GM21619 (cell line): ENCODE measurements around the gene NR4A1.

Source experiments
- ATAC-seq: cut with Tn5 transposase; IDR thresholded peaks from one replicate; pipeline ENCODE4 v1.9.1; 2021; ENCODE audit not compliant: unreplicated experiment

The NR4A1 gene

DNA sequence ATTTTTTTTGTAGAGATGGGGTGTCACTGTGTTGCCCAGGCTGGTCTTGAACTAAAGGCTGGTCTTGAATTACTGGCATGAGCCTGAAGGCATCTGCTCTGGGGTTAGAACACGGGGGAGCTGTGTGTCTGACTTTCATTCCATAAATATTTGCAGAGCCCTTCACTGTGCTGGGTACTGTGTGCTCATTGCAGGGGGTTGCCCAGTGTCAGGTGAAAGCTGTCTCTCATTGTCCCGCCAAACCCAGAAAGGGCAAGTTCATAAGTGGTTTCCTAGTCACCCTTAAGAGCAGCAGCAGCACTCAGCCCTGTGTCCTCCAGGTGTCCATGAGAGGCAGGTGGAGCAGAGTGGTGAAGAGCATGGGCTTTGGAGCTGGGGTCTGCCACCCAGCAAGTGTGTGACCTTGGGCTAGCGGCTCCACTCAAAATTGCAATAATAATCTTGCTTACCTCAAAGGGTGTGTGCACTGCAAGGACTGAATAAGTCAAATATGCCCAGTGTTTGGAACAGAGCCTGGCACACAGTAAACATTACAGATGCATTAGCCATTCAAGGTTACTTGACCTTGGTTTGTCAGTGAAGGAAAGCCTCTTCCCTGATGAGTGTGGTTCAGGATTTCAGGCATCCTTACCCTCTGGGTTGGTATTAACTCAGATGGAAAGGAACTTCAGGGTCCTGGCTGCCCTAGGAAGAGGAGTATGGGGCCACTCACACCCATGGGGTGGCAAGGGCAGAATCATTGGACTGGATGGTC, 23.9 kb downstream of the NR4A1 start:
- no peak for ATAC-seq

DNA sequence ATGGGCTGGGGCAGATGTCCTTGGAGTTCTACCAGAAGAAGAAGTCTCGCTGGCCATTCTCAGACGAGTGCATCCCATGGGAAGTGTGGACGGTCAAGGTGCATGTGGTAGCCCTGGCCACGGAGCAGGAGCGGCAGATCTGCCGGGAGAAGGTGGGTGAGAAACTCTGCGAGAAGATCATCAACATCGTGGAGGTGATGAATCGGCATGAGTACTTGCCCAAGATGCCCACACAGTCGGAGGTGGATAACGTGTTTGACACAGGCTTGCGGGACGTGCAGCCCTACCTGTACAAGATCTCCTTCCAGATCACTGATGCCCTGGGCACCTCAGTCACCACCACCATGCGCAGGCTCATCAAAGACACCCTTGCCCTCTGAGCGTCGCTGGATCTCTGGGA, 25.6 kb downstream of the NR4A1 start:
- no peak for ATAC-seq

DNA sequence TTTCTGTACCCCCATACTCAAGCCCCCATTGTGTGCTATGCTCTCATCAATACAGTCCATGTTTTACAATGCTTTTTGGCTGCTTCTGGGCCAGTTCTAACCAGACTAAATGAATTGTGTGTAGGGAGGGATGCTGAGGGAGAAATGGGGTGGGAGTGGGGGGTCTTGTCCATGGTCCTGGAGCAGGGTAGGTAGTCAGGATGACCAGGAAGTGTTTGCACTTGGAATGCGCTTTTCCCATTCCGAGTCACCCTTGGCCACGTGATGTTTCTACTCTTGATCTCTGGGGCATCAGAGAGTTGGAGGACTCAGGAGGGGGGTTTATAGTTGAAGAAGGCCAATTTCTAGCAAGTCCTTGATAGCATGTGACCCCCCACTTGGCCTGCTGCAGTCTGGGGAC, 27.0 kb downstream of the NR4A1 start:
- ATAC-seq, result no peak

DNA sequence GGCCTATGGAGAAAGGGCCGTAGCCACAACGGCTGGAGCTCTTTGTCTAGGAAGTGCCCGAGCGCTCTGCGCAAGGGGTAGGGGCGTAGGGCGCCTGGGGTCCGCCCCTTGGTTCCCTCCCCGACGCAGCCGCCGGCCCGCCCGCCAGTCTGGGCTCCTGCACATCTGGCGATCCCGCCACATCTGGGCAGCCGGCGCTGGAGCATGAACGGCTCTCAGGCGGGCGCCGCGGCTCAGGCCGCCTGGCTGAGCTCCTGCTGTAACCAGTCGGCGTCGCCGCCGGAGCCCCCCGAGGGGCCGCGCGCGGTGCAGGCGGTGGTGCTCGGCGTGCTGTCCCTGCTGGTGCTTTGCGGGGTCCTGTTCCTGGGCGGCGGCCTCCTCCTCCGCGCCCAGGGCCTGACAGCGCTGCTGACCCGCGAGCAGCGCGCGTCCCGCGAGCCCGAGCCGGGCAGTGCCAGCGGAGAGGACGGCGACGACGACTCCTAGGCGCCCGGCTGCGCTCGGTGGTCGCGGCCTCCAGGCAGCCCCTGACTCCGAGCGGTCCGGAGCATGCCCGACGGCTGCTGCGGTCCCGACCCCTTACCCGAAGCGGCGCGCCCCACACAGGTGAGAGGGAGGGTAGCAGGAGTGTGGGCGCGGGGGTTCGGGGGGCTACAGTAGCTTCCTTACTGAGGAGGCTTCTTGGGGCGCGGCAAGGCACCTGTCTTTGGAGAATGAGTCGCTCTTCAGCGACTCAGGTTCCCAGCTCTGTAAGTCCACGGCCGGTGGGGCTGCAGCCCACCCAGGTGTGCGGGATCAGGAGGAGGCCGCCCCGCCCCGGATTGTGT, 28.5 kb downstream of the NR4A1 start, which contains the start of gene SMIM41:
Gene SMIM41 (plus strand): TSS at position 129 of the 827 bp plus-strand sequence. CDS start 76 bp downstream, at position 205.
- no peak for ATAC-seq

DNA sequence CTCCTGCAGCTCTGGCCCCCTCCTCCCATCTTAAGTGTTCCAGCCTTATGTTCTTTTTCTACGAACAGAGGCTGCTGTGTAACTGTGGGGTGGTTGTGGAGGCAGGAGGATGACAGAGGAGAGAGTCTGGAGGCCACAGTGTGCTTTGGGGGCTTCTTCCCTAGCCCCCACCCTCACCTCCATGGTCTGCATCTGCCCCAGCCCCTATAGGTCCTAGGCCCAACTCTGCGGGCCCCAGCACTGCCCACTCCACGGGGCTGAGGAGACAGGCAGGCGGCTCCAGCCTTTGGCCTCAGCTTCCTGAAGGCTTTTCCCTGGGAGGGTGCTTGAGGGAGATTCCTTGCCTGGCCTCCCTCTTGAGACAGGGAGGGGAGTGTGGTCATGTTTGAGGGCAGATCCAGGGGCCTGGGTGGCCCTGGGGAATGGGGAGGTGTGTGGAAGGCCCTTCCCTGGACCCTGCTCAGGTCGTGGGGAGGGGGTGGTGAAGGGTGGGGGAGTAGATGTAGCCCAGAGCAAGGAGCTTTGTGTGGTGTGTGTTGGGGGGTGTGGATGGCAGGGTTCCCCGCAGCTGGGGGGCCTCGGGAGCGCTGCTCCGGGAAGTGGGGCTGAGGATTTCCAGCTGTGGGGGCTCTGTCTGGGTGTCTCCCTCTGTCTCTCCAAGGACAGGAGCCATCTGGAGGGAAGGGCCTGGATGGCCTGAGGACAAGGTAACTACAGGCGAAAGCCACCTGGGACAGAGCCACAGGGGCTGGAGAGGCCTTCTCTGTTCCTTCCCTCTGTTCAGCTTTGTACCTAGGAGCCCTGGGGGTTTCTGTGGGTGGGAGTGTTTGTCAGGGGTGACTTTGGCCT, 29.4 kb downstream of the NR4A1 start:
- peak; percentile 9 for ATAC-seq

DNA sequence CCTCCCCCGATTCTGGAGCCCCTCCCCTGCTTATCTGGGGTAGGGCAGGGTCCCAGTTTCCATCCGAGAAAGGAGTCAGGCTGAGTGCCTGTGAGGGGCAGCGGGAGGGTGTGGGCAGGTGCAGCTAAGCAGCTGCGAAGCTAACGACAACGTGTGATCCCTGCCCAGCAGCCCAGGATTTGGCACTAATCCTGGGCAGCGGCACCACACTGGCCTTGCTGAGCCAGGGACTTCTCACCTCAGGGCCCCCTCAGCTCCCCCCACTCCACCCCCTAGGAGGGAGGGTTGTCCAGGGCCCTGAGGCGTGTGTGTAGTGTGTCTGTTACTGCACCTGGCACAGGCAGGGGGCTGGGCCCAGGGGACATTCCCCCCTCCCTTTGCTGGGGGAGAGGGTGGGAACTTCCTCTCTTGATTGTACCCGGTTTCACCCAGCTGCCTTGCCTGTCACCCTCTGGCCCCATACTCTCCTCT, 30.1 kb downstream of the NR4A1 start:
- ATAC-seq, result peak; percentile 41

DNA sequence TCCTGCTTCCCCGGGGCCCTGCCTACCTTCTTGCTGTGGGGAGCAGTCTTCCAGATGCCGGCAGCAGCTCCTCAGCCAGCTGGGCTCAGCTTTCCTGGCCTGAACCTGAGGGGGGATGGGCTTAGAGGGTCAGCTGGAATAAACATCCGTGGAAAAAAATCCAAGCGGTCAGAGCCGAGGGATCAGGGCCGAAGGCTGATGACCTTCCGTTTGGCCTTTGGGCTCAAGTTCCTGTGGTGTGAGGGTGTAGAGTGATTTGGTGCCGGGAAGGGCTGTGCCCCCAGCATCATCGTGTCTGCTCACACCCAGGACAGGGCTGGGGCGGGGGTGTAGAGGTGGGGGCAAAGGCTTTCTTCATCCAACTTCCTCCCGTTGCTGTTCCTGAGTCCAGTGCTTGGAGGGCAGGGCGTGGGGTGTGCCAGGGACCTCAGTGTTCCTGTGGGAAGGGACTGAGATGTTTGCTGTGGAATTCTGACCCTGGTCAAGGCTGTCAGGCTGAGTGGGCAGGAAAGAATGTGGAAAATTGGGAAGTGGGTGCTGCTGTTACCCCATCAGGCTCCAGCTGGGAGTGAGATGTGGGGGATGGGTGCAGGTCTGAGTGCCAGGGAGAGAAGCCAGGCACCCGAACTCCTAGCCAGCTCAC, 30.9 kb downstream of the NR4A1 start:
- no peak for ATAC-seq

DNA sequence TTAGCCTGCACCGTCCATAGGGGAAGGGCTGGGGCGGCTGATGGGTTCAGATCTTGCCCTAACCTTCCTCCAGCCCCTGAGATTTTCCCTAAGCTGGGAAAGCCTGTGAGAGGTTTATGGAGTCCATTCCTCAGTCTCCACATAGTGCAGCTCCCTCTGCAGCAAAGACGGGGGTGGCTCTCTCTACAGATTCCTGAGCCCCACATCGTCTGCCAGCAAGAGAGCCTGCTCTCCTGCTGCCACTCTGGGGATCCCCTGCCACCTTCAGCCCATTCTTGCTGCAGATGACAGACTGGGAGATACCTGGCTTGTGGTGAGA, 31.4 kb downstream of the NR4A1 start:
- no peak for ATAC-seq

DNA sequence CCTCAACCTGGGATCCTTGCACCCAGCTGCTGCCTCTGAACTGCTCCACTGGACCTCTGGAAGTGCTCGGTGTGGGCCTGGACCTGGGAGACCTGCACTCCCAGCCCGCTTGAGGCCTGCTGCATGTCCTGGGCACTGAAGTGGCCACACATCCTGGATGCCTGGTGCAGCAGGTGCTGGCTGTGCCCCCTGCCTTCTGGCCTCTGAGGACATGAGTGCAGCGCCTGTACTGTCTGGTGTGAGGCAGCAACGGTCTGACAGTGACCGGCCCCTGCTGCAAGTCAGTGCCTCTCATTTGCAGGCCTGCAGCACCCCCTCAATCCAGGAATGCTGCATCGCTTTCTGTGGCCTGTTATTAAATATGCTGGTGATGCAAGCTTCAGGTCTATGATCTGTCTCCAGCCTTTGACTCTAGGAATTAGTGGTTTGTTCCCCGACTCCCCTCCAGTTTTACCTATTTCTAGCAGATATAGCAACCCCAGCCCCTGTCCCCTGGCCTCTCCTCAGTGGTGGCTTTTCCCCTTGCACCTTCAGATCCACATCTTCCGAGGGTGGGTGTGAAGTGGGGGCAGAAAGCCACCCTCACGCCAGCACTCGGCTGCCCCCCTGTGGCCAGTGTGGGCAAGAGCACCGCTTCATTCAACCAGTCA, 31.9 kb downstream of the NR4A1 start:
- no peak for ATAC-seq

DNA sequence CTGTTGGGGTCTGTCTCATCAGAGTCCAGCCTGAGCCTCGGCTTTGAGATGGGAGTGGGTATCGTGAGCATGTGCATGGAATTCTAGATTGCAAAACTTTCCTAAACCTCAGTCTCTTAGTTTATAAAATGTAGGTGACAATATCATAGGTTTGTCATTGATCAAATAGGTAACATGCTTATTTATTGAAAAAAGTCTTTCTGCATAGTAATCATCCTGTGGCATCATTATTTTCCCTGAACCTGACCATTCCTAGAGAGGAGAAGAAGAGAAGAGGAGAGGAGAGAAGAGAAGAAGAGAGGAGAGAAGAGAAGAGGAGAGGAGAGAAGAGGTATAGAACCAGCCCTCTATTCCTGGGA, 32.4 kb downstream of the NR4A1 start:
- ATAC-seq, result no peak

DNA sequence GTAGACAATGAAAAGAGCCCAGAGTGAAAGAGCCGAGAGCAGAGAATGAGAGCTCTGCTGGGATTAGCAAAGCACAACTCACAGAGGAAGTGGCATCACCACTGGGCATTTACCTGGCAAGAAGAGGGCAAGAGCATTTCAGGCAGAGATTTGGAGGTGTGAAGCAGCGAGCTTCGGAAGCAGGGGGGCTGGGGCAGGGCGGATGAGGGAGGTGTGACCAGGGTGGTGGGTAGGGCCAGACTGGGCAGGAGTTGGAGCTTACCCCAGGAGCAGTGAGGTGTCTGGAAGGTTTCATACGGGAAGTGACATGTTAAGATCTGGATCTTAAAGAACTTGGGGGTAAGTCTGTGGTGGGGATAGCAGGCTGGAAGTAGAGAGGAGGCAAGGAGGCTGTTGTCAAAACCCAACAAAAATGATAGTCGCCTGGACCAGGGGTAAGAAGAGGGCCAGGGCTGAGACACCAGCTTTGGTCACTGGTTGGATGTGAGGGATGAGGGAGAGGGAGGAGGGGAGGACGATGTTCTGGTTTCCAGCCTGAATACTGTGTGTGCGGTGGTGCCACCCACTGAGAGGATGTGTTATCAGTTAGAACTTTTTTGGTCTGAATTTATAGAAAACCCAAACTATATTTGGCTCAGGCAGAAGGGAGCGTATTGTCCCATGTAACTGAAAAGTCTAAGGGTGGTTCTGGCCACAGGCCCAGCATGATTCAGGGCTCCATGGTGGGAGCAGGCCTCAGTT, 33.4 kb downstream of the NR4A1 start:
- ATAC-seq, result no peak

DNA sequence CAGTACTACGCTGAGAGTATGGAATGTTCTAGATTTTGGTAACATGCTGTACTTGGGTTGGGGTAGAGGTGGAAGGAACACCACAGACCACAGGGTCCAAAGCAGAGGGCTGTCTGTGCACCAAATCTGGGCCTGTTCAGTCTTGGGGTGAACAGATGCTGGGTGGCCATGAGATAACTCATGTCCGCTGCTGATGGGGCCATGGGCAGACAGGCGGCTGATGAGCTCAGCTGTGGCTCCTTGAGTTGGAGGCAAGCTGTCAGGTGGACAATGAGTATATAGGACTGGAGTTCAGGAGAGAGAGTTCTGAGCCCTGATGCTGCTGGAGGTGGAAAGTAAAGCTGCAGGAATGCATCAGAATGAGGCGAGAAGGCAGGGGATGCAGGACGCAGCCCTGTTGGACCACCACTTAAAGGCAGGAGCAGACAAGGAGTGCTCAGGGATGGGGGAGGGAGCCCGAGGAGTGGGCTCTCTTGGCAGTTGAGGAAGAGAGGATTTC, 34.5 kb downstream of the NR4A1 start:
- no peak for ATAC-seq

DNA sequence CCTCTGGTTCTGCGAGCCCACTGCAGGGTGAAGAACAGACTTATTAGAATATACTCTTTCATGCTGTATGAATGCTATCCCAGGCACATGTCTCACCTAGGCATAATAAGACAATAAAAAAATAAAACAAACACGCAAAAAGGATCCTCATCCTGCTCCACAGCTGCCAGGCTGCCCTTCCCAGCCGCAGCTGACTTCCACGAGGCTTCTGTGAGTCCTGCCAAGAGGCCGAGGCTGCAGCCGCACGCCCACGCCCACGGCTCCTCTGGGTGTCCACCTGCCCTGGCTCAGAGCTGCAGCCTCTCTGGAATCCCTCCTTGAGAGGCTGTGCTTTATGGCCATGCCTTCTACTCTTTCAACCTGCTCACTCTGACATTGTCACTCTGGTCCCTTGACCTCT, 35.1 kb downstream of the NR4A1 start:
- no peak for ATAC-seq

DNA sequence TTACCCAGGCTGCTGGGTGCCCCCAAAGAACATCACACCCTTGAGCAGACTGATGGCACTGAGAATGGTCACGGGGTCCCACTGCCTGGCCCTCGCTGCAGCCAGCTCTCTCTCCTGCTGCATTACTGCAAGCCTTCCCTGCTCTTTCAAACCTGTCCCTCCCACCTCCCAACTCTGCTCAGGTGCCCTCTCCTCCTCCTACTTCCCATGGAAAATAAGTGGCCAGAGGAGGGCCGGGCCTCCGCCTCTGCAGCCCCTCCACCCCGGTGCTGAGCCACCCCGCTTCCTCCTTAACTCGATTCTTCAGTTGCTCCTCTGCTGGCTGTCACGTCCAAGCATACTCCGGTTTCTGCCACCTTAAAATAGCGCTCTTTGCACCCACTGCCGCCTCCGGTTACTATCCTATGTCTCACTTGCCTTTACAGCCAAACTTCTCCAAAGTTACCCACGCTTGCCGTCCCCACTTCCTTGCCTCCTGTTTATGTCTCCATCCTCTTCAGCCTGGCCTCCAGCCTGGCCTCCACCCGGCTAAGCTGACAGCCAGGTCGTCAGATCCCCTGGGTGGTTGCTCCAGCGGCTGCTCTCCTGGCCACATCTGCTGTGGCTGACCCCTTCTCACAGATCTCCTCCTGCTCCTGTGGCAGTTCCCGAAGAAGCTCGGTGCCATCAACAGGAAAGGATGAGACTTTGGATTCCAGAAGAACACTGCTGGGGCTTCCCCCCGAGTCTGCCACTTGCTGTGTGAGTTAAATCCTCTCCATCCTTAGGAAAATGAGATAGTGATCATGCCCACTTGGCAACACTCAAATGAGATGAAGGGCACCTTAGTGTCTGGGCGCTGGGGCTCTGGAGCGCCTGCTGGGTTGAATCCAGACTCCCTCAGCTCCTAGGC, 35.9 kb downstream of the NR4A1 start:
- no peak for ATAC-seq

DNA sequence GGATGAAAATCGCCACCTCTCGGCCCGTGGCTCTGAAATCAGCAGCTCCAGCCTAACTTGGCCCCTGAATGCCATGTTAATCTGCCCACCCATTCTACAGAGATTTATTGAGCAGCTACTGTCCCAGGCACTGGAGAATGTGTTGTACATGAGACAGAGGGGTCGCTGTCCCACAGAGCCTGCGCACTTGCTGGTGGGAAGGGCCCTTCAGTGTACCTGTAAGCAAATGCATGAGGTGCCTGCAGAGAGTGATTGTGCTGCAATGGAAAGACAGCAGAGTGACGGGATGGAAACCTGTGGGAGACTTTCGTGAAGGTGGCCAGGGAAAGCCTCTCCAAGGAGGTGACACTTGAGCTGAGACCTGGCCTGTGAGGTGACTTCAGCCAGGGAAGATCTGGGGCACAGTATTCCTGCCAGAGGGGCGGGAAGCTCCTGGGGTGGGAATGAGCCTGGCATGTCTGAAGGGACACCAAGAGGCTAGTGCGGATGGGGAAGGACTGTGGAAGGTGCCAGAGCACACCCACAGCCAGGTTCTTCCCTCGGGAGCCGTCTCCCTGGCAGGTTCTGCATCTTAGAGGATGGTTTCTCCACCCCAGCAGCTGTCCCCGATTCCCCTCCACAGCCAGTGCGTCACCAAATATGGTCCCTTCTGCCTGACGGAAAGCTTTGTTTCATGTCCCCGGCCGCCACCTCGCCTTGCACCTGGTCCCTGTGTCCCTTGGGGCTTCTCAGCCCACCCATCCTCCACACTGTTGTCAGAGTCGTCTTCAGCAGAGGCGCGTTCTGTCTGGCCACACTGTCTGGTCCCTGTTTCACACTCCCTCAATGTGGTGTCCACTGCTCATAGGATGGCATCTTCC, 36.9 kb downstream of the NR4A1 start:
- ATAC-seq, result peak; percentile 77

DNA sequence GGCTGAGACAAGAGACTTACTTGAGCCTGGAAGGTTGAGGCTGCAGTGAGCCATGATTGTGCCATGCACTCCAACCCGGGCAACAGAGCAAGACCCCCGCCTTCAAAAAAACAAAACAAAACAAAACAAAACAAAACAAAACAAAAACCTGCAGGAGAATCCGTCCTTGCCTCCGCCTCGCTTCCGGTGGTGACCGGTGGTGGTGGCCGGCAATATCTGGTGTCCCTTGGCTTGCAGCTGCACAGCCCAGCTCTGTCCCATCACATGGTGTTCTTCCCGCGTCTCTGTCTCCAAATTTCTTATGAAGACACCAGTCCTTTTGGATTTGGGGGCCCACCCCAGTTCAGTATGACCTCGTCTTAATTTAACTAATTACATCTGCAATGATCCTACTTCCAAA, 38.2 kb downstream of the NR4A1 start:
- ATAC-seq, result no peak

DNA sequence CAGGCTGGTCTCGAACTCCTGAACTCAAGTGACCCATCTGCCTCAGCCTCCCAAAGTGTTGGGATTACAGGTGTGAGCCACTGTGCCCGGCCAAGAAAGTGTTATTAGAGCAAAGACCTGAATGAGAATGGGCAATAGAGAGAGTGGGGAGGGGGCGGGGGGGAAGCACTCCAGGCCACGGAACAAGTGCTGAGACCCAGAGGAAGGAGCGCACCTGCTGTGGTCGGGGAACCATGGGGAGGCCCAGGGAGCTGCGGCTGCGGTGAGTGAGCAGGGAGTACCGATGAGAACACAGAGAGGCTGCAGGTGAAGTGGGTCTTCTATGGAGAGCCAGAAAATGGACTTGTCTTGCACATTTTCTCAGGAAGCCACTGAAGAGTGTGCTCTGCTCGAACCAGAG, 39.0 kb downstream of the NR4A1 start:
- ATAC-seq, result no peak

DNA sequence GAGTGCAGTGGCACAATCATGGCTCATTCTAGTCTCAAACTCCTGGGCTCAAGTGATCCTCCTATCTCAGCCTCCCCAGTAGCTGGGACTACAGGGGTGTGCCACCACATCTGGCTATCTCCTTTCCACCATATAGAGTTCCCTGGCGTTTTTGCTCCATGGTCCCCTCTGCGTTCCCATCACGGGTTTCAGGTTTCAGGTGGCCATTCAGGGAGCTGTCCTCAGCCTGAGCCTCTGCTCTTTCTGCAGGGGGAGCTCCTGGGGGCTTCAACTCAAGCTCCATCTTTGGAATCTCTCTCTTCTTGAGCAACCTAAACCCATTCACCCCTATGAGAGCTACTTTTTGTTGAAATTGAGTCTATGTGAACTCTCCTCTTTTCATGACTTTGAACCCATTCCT, 39.8 kb downstream of the NR4A1 start:
- no peak for ATAC-seq
